ENCODE results near the gene TSPOAP1.

TSPOAP1 gene

DNA sequence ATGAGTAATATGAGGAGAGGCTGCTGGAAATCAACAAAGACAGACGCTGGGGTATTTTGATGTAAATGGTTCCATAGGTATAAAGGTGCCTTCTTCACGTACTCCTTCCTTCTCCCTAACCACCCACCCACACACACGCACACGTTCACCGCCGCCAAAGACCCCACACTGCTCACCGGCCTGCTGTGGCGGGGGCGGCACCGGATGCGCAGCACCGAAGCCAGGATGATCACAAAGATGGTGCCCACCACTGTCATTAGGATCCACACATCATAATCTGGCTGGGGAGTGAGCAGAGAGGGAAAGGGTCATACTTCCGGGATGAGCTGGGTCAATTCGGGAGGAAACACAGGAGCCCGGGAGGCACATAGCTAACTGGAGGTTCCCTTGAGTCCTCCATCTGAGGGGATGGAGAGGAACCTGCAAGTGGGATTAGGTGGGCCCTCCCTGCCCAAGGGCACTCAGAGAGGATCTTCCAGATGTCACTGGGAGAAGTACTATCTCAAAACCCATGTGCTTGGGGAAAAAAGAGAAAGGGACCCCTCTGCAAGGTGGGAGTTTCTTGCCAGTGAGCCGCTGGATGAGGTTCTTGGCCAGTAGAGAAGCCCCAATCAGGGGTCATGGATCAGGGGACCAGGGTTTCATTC lies 33.9 kb upstream of the TSPOAP1 start:
- no peak for FAIRE-seq

DNA sequence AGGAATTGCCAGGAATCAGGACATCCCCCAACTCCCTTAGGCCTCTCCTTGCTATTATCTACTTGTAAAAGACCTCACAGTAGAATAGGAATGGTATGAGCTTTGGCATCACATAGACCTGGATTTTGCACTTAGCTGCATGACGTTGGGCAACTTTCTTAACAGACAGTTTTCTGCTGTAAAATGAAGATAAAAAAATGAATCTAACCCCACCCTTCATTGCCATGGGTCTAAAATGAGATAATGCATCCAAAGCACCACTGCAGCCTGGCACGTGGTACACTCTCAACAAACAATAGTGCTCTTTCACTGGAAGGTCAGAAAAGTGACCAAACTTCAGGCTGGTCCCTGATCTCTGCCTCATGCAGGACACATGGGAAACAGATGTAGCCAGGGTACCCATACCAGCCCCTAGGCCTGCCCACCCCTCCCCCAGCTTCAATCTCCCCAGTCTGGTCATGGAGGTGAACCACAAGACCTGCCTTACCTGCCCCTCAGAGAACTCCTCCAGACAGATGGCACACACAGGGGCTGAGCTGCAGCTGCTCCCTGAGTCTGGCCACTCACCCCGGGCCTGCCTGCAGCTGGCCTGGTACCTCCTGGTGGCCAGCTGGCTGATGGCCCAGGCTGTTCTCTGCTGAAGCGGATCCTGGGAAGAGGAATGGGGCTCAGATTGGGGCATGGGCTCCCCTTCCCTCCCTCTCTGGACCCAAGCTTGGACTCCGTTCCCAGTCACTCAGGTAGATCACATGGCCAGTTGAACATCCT lies 31.9 kb upstream of the TSPOAP1 start:
- no peak for DNase-seq (ENCODE audit: extremely low spot score, insufficient read length, low read depth)
- FAIRE-seq: no peak

More for the DNA sequence above, 33.9 kb upstream of the TSPOAP1 start:
- DNase-seq (ENCODE audit: extremely low spot score, insufficient read length, low read depth): no peak

GRCh38 chr17:58358408-58359172 lies 30.0 kb upstream of the TSPOAP1 start:
- no peak for DNase-seq (ENCODE audit: extremely low spot score, insufficient read length, low read depth)
- FAIRE-seq: no peak

DNA sequence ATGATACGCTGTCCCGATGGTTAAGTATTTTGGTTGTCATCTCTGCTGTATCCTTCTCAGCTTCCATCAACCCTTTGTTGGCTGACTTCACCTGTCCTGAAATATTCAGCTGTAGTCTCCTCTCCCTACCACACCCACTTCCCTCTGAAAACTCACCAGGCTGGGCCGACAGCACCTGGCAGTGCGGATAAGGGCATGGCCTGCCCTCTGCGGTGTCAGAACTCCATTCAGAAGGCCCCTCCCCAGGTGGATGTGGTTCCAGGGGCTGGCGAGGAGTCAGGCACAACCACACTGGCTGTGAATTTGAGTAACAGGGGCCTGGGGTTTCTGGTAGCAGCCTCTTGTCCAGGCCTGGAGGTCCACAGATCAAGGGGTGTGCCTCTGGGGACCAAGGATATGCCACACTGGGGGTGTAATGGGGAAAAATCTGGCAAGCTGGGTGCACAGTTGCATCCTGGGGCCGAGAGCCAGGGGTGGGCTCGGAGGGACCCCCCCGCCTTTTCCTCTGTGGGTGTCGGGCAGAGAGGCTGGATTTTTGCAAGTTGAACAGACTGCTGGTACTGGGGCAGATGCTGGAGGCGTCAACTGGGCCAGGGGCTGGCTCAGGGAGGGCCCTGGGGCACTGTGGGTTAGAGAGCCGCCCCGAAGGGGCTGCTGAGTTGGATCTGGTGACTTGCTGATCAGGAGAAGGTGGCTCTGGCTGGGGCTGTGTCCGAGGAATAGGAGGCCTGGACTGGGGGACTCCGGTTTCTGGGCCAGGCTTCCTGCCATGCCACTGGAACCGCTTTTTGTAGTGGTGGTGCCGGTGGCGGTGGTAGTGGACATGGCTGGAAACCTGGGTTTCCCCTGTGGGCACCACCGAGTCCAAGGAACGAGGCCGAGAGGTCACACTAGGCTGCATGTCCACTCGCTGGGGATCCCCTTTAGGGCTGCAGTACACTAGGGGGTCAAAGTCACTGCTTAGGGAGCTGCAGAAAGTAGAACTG lies 29.0 kb upstream of the TSPOAP1 start:
- DNase-seq (ENCODE audit: extremely low spot score, insufficient read length, low read depth) (no peak), FAIRE-seq (no peak)

- DNase-seq (ENCODE audit: extremely low spot score, insufficient read length, low read depth) (no peak), FAIRE-seq (no peak)
Observed at GRCh38 chr17:58356231-58356630, 27.6 kb upstream of the TSPOAP1 start.

DNA sequence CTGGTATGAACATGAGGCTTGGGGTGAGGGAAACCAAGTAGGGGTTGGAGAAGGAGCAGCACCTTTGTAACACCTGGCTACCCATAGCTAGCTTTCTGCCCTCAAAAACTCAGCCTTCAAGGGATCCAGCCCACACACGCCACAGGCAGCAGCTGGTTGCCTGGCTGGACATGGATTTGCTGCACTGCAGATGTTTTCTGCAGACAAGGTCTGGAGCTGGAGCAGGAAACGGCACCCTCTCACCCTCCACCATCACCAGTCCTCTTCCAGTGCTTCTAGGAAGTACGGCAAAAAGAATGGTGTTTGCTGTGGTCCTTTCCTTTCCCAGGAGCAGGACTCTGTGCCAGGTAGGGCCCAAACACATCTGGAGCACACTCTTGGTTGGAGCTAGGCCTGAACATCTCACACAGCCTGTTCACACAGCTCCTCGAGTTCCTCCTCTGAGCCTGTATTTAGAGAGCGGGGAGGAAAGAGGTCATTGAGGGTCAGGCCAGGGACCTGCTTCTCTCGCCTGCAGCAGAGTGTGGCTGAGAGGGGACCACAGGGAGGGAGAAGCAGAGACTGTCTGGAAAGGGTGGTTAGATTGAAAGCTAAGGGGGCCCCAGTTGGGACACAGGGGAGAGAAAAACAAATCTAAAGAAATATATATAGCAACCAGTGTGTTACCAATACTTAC lies 26.1 kb upstream of the TSPOAP1 start:
- no peak for FAIRE-seq

DNA sequence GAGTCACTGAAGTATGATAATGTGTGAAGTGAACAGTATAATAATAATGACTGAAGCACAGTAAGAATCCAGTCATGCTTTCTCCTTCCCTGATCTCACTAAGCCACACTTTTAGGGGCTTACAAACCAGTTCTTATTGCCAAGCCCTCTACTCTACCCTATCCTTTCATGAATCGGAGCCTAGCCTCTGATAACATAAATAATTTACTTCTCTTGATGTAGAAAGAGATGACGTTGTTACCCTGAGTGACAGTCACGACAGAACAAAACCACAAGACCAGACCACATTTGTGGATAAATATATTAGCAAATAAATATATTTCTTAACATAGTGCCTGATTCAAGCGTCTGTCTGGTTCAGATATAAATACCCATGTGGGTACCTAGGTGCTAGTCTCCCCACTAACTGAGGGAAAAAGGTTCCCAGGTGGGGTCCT lies 24.8 kb upstream of the TSPOAP1 start:
- no peak for DNase-seq (ENCODE audit: extremely low spot score, insufficient read length, low read depth)
- no peak for FAIRE-seq

More for the DNA sequence above, 26.1 kb upstream of the TSPOAP1 start:
- DNase-seq (ENCODE audit: extremely low spot score, insufficient read length, low read depth): no peak

DNA sequence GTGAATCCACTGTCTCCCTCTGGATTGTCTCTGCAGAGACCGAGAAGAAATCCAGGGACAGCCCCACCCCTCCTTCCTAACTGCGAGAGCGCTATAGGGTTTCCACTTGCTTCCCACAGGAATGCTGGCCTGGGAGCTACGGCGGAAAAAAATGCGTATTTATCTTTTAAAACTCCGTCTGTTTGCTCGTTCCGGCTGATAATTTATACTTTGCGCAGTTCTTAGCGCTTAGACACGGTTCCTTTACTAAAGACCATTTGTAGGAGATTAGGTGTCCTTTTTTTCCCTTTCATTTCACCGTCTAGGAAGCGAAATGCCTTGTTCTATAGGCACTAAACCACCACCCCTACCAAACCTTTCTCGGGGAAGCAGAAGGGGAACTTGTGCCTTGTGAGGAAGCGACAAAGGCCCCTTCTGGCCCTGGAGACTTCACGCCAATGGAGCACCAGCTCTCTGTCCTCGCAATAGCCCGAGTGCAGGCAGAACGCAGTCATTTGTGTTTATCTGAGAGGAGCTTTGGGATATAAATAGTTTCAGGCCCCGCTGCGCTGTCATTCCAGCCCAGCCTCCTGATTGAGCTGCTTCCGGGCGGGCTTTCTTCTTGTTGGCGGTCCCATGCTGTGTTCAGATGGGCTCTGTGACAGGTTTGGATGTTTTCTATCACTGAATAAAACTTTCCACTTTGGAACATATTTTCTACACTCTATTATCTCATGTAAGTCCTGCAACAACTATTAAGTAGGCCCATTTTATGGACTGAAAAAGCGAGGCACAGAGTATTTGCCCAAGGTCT lies 24.2 kb upstream of the TSPOAP1 start:
- DNase-seq (ENCODE audit: extremely low spot score, insufficient read length, low read depth) (no peak), FAIRE-seq (no peak)

DNA sequence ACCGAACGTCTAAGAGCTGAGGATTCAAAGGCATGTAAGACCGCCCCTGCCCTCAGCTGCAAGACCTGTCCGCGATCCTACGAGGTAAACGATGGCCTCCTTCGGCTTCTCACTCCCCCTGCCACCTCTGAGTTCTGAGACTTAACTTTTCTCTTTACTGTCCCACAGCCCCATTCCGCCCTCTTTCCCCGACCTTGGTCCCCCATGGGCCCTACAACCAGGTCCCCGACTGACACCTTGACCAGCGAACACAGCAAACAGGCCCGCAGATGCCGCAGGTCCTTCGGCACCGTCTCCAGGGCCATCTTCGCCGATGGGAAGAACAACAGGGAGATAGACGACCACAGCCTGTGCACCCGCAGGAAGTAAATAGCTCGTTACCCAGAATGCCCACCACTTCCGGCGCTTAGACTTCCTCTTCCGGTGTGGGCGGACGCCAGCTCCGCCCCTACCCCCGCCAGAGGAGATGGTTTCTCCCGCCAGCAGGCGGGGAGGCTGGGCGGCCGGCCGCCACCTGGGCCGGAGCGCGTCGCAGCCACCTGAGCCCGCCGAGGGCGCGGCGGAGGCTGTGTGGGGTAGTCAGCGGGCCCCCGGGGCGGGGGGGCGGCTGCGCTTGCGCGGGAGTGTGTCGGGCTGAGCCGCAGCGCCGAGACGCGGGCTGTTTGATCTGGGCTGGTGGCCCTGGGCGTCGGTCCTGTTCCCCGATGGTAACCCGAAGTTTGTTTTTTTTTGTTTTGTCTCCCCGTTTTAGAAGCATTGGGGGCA lies 23.4 kb upstream of the TSPOAP1 start, which contains the start of gene SUPT4H1:
TSS of gene SUPT4H1 (minus strand) at position 371 of the 765 bp plus-strand sequence. CDS start at position 305, 66 bp downstream.
- DNase-seq (ENCODE audit: extremely low spot score, insufficient read length, low read depth) (peak; percentile 88), FAIRE-seq (peak; percentile 86)

- DNase-seq (ENCODE audit: extremely low spot score, insufficient read length, low read depth): no peak
- FAIRE-seq: no peak
Observed at GRCh38 chr17:58351182-58351581, 22.6 kb upstream of the TSPOAP1 start.

DNA sequence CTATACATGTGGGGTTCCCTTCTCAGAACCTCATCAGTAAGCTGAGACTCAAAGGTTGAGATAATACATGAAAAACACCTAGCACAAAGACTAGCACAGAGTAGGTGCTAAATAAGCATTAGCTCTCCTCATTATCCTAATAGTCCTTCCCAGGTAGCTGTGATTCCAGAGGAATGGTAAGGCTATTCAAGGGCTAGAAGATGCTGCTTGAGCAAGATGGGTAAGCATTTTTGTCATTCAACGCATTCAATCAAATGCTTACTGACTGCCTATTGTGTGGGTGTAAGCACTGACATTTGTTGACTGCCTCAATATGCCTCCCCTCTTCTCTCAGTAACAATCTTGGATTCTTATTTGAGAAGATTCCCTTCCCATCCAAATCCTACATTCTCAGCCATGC lies 19.4 kb upstream of the TSPOAP1 start:
- no peak for FAIRE-seq
- no peak for DNase-seq (ENCODE audit: extremely low spot score, insufficient read length, low read depth)

DNA sequence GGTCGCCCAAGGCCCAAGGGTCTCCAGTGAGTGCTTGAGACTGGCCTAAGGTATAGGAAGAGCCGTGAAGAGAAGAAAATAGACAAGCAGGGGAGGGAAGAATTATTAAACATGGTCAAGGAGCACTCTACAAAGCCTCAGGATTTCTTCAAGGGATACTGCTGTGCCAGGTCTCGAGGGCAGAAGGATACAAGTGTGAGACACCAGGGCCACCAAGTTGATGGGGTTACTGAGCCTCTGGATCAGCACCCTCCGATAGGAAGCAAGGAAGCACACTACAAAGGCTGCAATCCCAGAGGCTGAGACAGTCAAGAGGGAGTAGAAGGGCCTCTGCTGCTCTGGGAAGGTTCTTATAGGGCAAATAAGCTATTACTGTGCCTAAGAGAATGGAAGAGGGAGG lies 16.9 kb upstream of the TSPOAP1 start:
- FAIRE-seq (no peak), DNase-seq (ENCODE audit: extremely low spot score, insufficient read length, low read depth) (no peak)

GRCh38 chr17:58344791-58345157 lies 16.2 kb upstream of the TSPOAP1 start:
- DNase-seq (ENCODE audit: extremely low spot score, insufficient read length, low read depth) (no peak), FAIRE-seq (no peak)

DNA sequence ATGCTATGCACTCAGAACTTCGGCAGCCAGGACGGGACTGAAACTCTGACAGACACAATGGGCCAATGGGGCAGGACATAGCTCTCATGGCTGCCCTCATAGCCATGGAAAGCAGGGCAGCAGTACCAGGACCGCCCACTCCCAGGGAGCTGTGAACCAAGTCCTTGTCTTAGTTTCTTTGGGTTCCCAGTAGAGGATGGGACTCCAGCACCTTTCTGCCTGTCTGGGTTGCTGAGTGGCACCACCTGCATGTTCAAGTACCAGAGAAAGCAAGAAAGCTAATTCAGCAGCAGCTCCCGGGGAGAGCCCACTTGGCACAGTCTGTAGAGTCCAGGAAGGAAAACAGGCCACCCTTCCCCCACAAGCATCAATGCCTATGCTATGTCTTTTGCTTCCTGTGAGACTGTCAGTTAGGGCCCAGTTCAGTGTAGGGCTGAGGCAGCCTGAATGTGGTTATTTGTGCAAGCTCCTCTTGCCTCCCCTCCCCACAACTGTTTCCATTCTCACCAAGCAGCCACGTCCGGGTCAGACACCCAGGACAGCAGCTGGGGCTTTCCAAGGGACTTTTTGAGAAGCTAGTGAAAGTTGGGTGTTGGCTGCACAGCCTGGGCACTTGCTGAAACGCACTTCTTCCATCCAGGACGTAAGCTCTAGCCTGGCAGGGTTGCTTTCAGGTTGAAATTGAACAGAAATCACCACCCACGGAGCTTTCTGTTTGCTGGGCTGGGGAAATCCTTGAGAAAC lies 15.6 kb upstream of the TSPOAP1 start:
- DNase-seq (ENCODE audit: extremely low spot score, insufficient read length, low read depth): no peak
- peak; percentile 99 for FAIRE-seq

GRCh38 chr17:58343131-58343530 lies 14.5 kb upstream of the TSPOAP1 start:
- DNase-seq (ENCODE audit: extremely low spot score, insufficient read length, low read depth) (no peak), FAIRE-seq (no peak)

- no peak for DNase-seq (ENCODE audit: extremely low spot score, insufficient read length, low read depth)
- peak; percentile 68 for FAIRE-seq
Observed at GRCh38 chr17:58341861-58342475, 13.4 kb upstream of the TSPOAP1 start.
